ENCODE results near the gene CISH.

The CISH gene

GRCh38 chr3:50651920-50652529 is 40.5 kb upstream of the CISH start:
- Histone ChIP-seq H3K4me3 (ENCODE audit: low read depth, low read length) (no peak overlapping the region), H3K36me3 (ENCODE audit: insufficient read depth, low read length) (no peaks in the 10 kb centered on the region; the same call in 1 of the 2 replicates)

GRCh38 chr3:50651445-50651844 is 39.9 kb upstream of the CISH start:
- peaks cover 4% of the 10 kb centered on the region for H3K4me1 ChIP-seq (ENCODE audit: control insufficient read depth, insufficient read depth, low read length, unreplicated experiment)
- no peaks in the 10 kb centered on the region; the same call in 1 of the 2 replicates for H3K36me3 ChIP-seq (ENCODE audit: insufficient read depth, low read length)
- H3K27me3 ChIP-seq (ENCODE audit: insufficient read depth, low read length): no peaks in the 10 kb centered on the region
- H2AFZ ChIP-seq (ENCODE audit: low read length, unreplicated experiment): no peak overlapping the region
- H3K27ac ChIP-seq (ENCODE audit: low read depth, low read length): no peak overlapping the region
- no peaks in the 10 kb centered on the region for H3K79me2 ChIP-seq (ENCODE audit: control insufficient read depth, insufficient read depth, low read length, unreplicated experiment)
- no peak overlapping the region for H3K4me3 ChIP-seq (ENCODE audit: low read depth, low read length)

More at GRCh38 chr3:50651920-50652529, 40.5 kb upstream of the CISH start:
- Histone ChIP-seq H3K4me1 (ENCODE audit: control insufficient read depth, insufficient read depth, low read length, unreplicated experiment) (peaks cover 4% of the 10 kb centered on the region), H3K27ac (ENCODE audit: low read depth, low read length) (no peak overlapping the region), H3K27me3 (ENCODE audit: insufficient read depth, low read length) (no peaks in the 10 kb centered on the region), H2AFZ (ENCODE audit: low read length, unreplicated experiment) (no peak overlapping the region), H3K79me2 (ENCODE audit: control insufficient read depth, insufficient read depth, low read length, unreplicated experiment) (no peaks in the 10 kb centered on the region)

- Histone ChIP-seq H3K79me2 (ENCODE audit: control insufficient read depth, insufficient read depth, low read length, unreplicated experiment) (no peaks in the 10 kb centered on the region), H2AFZ (ENCODE audit: low read length, unreplicated experiment) (no peak overlapping the region), H3K27me3 (ENCODE audit: insufficient read depth, low read length) (no peaks in the 10 kb centered on the region), H3K36me3 (ENCODE audit: insufficient read depth, low read length) (no peaks in the 10 kb centered on the region; the same call in 1 of the 2 replicates), H3K27ac (ENCODE audit: low read depth, low read length) (no peak overlapping the region), H3K4me1 (ENCODE audit: control insufficient read depth, insufficient read depth, low read length, unreplicated experiment) (peaks cover 4% of the 10 kb centered on the region), H3K4me3 (ENCODE audit: low read depth, low read length) (no peak overlapping the region)
These were observed 38.4 kb upstream of the CISH start for GRCh38 chr3:50650018-50650417.

GRCh38 chr3:50649451-50649931 is 37.9 kb upstream of the CISH start:
- no peak overlapping the region for H2AFZ ChIP-seq (ENCODE audit: low read length, unreplicated experiment)
- H3K4me3 ChIP-seq (ENCODE audit: low read depth, low read length): no peak overlapping the region
- H3K27me3 ChIP-seq (ENCODE audit: insufficient read depth, low read length): no peaks in the 10 kb centered on the region
- no peaks in the 10 kb centered on the region; the same call in 1 of the 2 replicates for H3K36me3 ChIP-seq (ENCODE audit: insufficient read depth, low read length)
- no peaks in the 10 kb centered on the region for H3K4me1 ChIP-seq (ENCODE audit: control insufficient read depth, insufficient read depth, low read length, unreplicated experiment)
- H3K27ac ChIP-seq (ENCODE audit: low read depth, low read length): no peak overlapping the region
- H3K79me2 ChIP-seq (ENCODE audit: control insufficient read depth, insufficient read depth, low read length, unreplicated experiment): no peaks in the 10 kb centered on the region

- Histone ChIP-seq H3K4me1 (ENCODE audit: control insufficient read depth, insufficient read depth, low read length, unreplicated experiment) (no peaks in the 10 kb centered on the region), H3K27ac (ENCODE audit: low read depth, low read length) (no peak overlapping the region), H3K36me3 (ENCODE audit: insufficient read depth, low read length) (no peaks in the 10 kb centered on the region; the same call in 1 of the 2 replicates), H3K79me2 (ENCODE audit: control insufficient read depth, insufficient read depth, low read length, unreplicated experiment) (no peaks in the 10 kb centered on the region), H2AFZ (ENCODE audit: low read length, unreplicated experiment) (no peak overlapping the region), H3K27me3 (ENCODE audit: insufficient read depth, low read length) (no peaks in the 10 kb centered on the region), H3K4me3 (ENCODE audit: low read depth, low read length) (no peak overlapping the region)
These were observed 37.4 kb upstream of the CISH start for GRCh38 chr3:50648944-50649343.

- H3K27ac ChIP-seq (ENCODE audit: low read depth, low read length): no peak overlapping the region
- no peak overlapping the region for H3K4me3 ChIP-seq (ENCODE audit: low read depth, low read length)
- no peak overlapping the region for H2AFZ ChIP-seq (ENCODE audit: low read length, unreplicated experiment)
- H3K27me3 ChIP-seq (ENCODE audit: insufficient read depth, low read length): no peaks in the 10 kb centered on the region
- H3K36me3 ChIP-seq (ENCODE audit: insufficient read depth, low read length): no peaks in the 10 kb centered on the region; the same call in 1 of the 2 replicates
- H3K4me1 ChIP-seq (ENCODE audit: control insufficient read depth, insufficient read depth, low read length, unreplicated experiment): no peaks in the 10 kb centered on the region
- no peaks in the 10 kb centered on the region for H3K79me2 ChIP-seq (ENCODE audit: control insufficient read depth, insufficient read depth, low read length, unreplicated experiment)
These were observed 36.7 kb upstream of the CISH start for GRCh38 chr3:50648313-50648712.

- no peak overlapping the region for H3K4me3 ChIP-seq (ENCODE audit: low read depth, low read length)
These were observed 33.8 kb upstream of the CISH start for GRCh38 chr3:50645378-50645777.

GRCh38 chr3:50644561-50644960 is 33.0 kb upstream of the CISH start:
- H3K36me3 ChIP-seq (ENCODE audit: insufficient read depth, low read length): peaks cover 2% of the 10 kb centered on the region; the same call in 1 of the 2 replicates
- no peaks in the 10 kb centered on the region for H3K27me3 ChIP-seq (ENCODE audit: insufficient read depth, low read length)
- H2AFZ ChIP-seq (ENCODE audit: low read length, unreplicated experiment): no peak overlapping the region
- no peak overlapping the region for H3K4me3 ChIP-seq (ENCODE audit: low read depth, low read length)
- no peaks in the 10 kb centered on the region for H3K4me1 ChIP-seq (ENCODE audit: control insufficient read depth, insufficient read depth, low read length, unreplicated experiment)
- no peak overlapping the region for H3K27ac ChIP-seq (ENCODE audit: low read depth, low read length)
- H3K79me2 ChIP-seq (ENCODE audit: control insufficient read depth, insufficient read depth, low read length, unreplicated experiment): no peaks in the 10 kb centered on the region

More at GRCh38 chr3:50645378-50645777, 33.8 kb upstream of the CISH start:
- Histone ChIP-seq H2AFZ (ENCODE audit: low read length, unreplicated experiment) (no peak overlapping the region), H3K27me3 (ENCODE audit: insufficient read depth, low read length) (no peaks in the 10 kb centered on the region), H3K36me3 (ENCODE audit: insufficient read depth, low read length) (peaks cover 2% of the 10 kb centered on the region; the same call in 1 of the 2 replicates), H3K27ac (ENCODE audit: low read depth, low read length) (no peak overlapping the region), H3K4me1 (ENCODE audit: control insufficient read depth, insufficient read depth, low read length, unreplicated experiment) (no peaks in the 10 kb centered on the region), H3K79me2 (ENCODE audit: control insufficient read depth, insufficient read depth, low read length, unreplicated experiment) (no peaks in the 10 kb centered on the region)

- Histone ChIP-seq H3K4me1 (ENCODE audit: control insufficient read depth, insufficient read depth, low read length, unreplicated experiment) (peaks cover 20% of the 10 kb centered on the region), H3K4me3 (ENCODE audit: low read depth, low read length) (no peak overlapping the region), H3K36me3 (ENCODE audit: insufficient read depth, low read length) (peaks cover 2% of the 10 kb centered on the region; the same call in 1 of the 2 replicates), H3K27me3 (ENCODE audit: insufficient read depth, low read length) (no peaks in the 10 kb centered on the region), H2AFZ (ENCODE audit: low read length, unreplicated experiment) (no peak overlapping the region), H3K79me2 (ENCODE audit: control insufficient read depth, insufficient read depth, low read length, unreplicated experiment) (peaks cover 11% of the 10 kb centered on the region), H3K27ac (ENCODE audit: low read depth, low read length) (no peak overlapping the region)
These were observed 30.8 kb upstream of the CISH start for GRCh38 chr3:50642382-50642781.

- peaks cover 34% of the 10 kb centered on the region for H3K4me1 ChIP-seq (ENCODE audit: control insufficient read depth, insufficient read depth, low read length, unreplicated experiment)
- no peak overlapping the region for H2AFZ ChIP-seq (ENCODE audit: low read length, unreplicated experiment)
- H3K36me3 ChIP-seq (ENCODE audit: insufficient read depth, low read length): 0 out of 2 replicates have a peak, but pooled peaks cover 2% of the 10 kb centered on the region
- peaks cover 23% of the 10 kb centered on the region for H3K79me2 ChIP-seq (ENCODE audit: control insufficient read depth, insufficient read depth, low read length, unreplicated experiment)
- peak overlapping the region; percentile 31 for H3K27ac ChIP-seq (ENCODE audit: low read depth, low read length)
- H3K27me3 ChIP-seq (ENCODE audit: insufficient read depth, low read length): no peaks in the 10 kb centered on the region
- H3K4me3 ChIP-seq (ENCODE audit: low read depth, low read length): no peak overlapping the region
These were observed 27.5 kb upstream of the CISH start for GRCh38 chr3:50639055-50639494.

GRCh38 chr3:50637945-50638344 is 26.4 kb upstream of the CISH start:
- Histone ChIP-seq H3K4me3 (ENCODE audit: low read depth, low read length) (no peak overlapping the region), H3K36me3 (ENCODE audit: insufficient read depth, low read length) (0 out of 2 replicates have a peak, but pooled peaks cover 2% of the 10 kb centered on the region), H3K79me2 (ENCODE audit: control insufficient read depth, insufficient read depth, low read length, unreplicated experiment) (peaks cover 26% of the 10 kb centered on the region), H3K4me1 (ENCODE audit: control insufficient read depth, insufficient read depth, low read length, unreplicated experiment) (peaks cover 34% of the 10 kb centered on the region), H3K27ac (ENCODE audit: low read depth, low read length) (no peak overlapping the region), H3K27me3 (ENCODE audit: insufficient read depth, low read length) (no peaks in the 10 kb centered on the region), H2AFZ (ENCODE audit: low read length, unreplicated experiment) (no peak overlapping the region)

Measured in ACC112 (cell line).